Heart left ventricle (tissue), 16 donors: ENCODE measurements around the gene URGCP. TPM values are rescaled to one million over a fixed set of nuclear protein-coding genes. Genes with fewer than 3 reads are reported as not detected.

ENCODE experiments used
- ATAC-seq, 4 donors: fragments of 200-7000 bp; cut with Tn5 transposase; one replicate each; pipeline ENCODE4 v1.9.1; 2020 to 2022; ENCODE audit warnings: moderate library complexity in 4 of 4, mild to moderate bottlenecking in 3 of 4, moderate number of reproducible peaks in 1 of 4
- DNase-seq, 5 donors: peaks; one replicate each; pipeline ENCODE4 v3.0.0-alpha.2; 2020
- H3K27ac ChIP-seq, 12 donors: fragments of 200-600 bp; sonication (generic) in 4 of 12; one replicate each; pipeline versions ENCODE4 v1.5.0 to v1.8.0; 2016 to 2022; ENCODE audit warnings: mild to moderate bottlenecking in 2 of 12
- H3K27me3 ChIP-seq, 9 donors: fragments of 200-600 bp; sonication (generic) in 2 of 9; one replicate each; pipeline versions ENCODE4 v1.5.1 to v1.8.0; 2016 to 2022; ENCODE audit warnings: mild to moderate bottlenecking in 3 of 9
- H3K36me3 ChIP-seq, 9 donors: fragments of 200-600 bp; sonication (generic) in 2 of 9; one replicate each; pipeline versions ENCODE4 v1.5.0 to v1.8.0; 2018 to 2022; ENCODE audit warnings: mild to moderate bottlenecking in 2 of 9
- H3K4me1 ChIP-seq, 12 donors: fragments of 200-600 bp; sonication (generic) in 4 of 12; one replicate each; pipeline versions ENCODE4 v1.5.0 to v1.8.0; 2016 to 2022; ENCODE audit warnings: mild to moderate bottlenecking in 3 of 12
- H3K4me3 ChIP-seq, 12 donors: fragments of 200-600 bp; sonication (generic) in 4 of 12; one replicate each; pipeline versions ENCODE4 v1.5.0 to v1.8.0; 2017 to 2022; ENCODE audit warnings: mild to moderate bottlenecking in 9 of 12, moderate library complexity in 4 of 12
- H3K9me3 ChIP-seq, 12 donors: fragments of 200-600 bp; sonication (generic) in 4 of 12; one replicate each; pipeline versions ENCODE4 v1.5.0 to v1.8.0; 2016 to 2022; ENCODE audit warnings: mild to moderate bottlenecking in 1 of 12
- CTCF ChIP-seq, 12 donors: fragments of 200-600 bp; sonication (generic) in 4 of 12; IDR thresholded peaks; one replicate each; pipeline versions ENCODE4 v1.5.0 to v1.8.0; 2018 to 2022; ENCODE audit warnings: antibody characterized with exemption in 12 of 12, mild to moderate bottlenecking in 5 of 12
- POLR2A ChIP-seq, 2 donors: fragments of 450-650 bp; IDR thresholded peaks; one replicate each; pipeline ENCODE4 v1.6.1; 2017; ENCODE audit warnings: antibody characterized with exemption in 2 of 2, mild to moderate bottlenecking in 2 of 2, moderate library complexity in 2 of 2
- WGBS, 4 donors: extraction: QIAGEN DNeasy Blood & Tissue Kit in 2 of 4; methylation state at CpG; one replicate each; pipeline versions ENCODE4 v1.1.5 to v1.1.7; 2013 to 2018; 5-methylcytosine and 5-hydroxymethylcytosine counted together
- intact Hi-C, 10 donors: fragments of 100-400 bp; cut with DNase I; formaldehyde crosslinking; loops; one replicate each; pipeline versions ENCODE4 v1.11.1 to v1.14.2; 2022
- polyA plus RNA-seq, 2 donors: library from polyadenylated mRNA; stranded (reverse); fragments of 200-250 nt; gene quantifications; one replicate each; pipeline ENCODE4 v1.2.3, GENCODE V29; 2013
- total RNA-seq, 9 donors: library from RNA; depleted of rRNA in 2 of 9; stranded (reverse); fragments of >200 nt in 2 of 9; fragmentation: NEBNext Ultra II Directional in 3 of 9; extraction: Animal tissue kit (Norgen Biotek cat#: 25700) in 3 of 9; gene quantifications; one replicate each; pipeline versions ENCODE4 v1.1.0 to v1.2.4, GENCODE V29; 2016 to 2023
- donor health status: ischemic (EF 13 %, LVEDD 7.1; RV severe dilation, severe dysfunction).
- donor health status: healthy with polysubstance abuse.
- donor health status: DM: no; HTN: yes; CAD: no.
- donor health status: DM: no; HTN: no; CAD: no.
- donor health status: ischemic (EF 25% LVEDD 6.9; RV normal size, moderate dysfunction).
- donor health status: ischemic (EF 25% LVEDD 5.7; RV mildly dilated, moderate dysfunction).
- donor health status: healthy.
- donor health status: DM: yes; HTN: yes; CAD: no.
- donor health status: ischemic (EF 35%, LVEDD 5.7; RV mildly dilated, moderate dysfunction).
- donor health status: nonischemic (EF 11% LVEDD 7.7; RV severe dilation, severe dysfunction).
- donor health status: DM: yes; HTN: yes; CAD: no.
- donor health status: PGD.
- donor health status: ischemic (EF 29% LVEDD 5.4; RV normal size, mild dysfunction).
- donor health status: nonischemic (EF 23%, LVEDD 6.1; RV moderate dilation, normal function).

URGCP gene
- total and polyA plus RNA-seq, 11 donors: 23.6 to 43.7 (median 37.6) TPM

- ATAC-seq (peak in 1 of 4 donors; percentile 25), DNase-seq (no peak)
- Histone ChIP-seq H3K36me3 (peaks cover 0 to 41% (median 25%) of the 10 kb centered on the region in 9 donors), H3K9me3 (no peaks in the 10 kb centered on the region), H3K27ac (no peak overlapping the region), H3K4me3 (no peak overlapping the region), H3K4me1 (no peaks in the 10 kb centered on the region), H3K27me3 (no peaks in the 10 kb centered on the region)
- no peak for TF ChIP-seq POLR2A (IDR thresholded peaks at IDR 0.05)
- TF ChIP-seq CTCF (IDR thresholded peaks at IDR 0.05): peak in 1 of 12 donors; percentile 9
- WGBS, 4 donors: 68 to 83% (median 81%) methylated on average over 3 of the region's 3 CpGs
- intact Hi-C loops: no loop called here
Observed at GRCh38 chr7:43942997-43943396, 36.6 kb upstream of the URGCP start.

GRCh38 chr7:43942250-43942649, 35.9 kb upstream of the URGCP start:
- Histone ChIP-seq H3K4me1 (peaks cover 0 to 5% (median 0%) of the 10 kb centered on the region in 12 donors), H3K9me3 (no peaks in the 10 kb centered on the region), H3K27ac (no peak overlapping the region), H3K27me3 (no peaks in the 10 kb centered on the region), H3K4me3 (no peak overlapping the region), H3K36me3 (peaks cover 0 to 35% (median 21%) of the 10 kb centered on the region in 9 donors)
- DNase-seq: no peak
- 71 to 84% (median 76%) methylated on average over 3 of the region's 3 CpGs for WGBS, 4 donors
- TF ChIP-seq CTCF (IDR thresholded peaks at IDR 0.05) (no peak), POLR2A (IDR thresholded peaks at IDR 0.05) (no peak)
- intact Hi-C loops: no loop called here
- ATAC-seq: no peak

GRCh38 chr7:43938892-43939482, 32.6 kb upstream of the URGCP start:
- H3K9me3 ChIP-seq: no peaks in the 10 kb centered on the region
- H3K4me1 ChIP-seq: peaks cover 0 to 11% (median 0%) of the 10 kb centered on the region in 12 donors
- no peak overlapping the region for H3K27ac ChIP-seq
- ATAC-seq (peak in 1 of 4 donors; percentile 38), DNase-seq (no peak)
- H3K27me3 ChIP-seq: no peaks in the 10 kb centered on the region
- no peak for TF ChIP-seq CTCF (IDR thresholded peaks at IDR 0.05)
- TF ChIP-seq POLR2A (IDR thresholded peaks at IDR 0.05): no peak
- intact Hi-C loops: no loop called here
- H3K36me3 ChIP-seq: peaks cover 0 to 19% (median 11%) of the 10 kb centered on the region in 9 donors
- WGBS, 4 donors: 96 to 100% (median 98%) methylated on average over 4 of the region's 4 CpGs
- no peak overlapping the region for H3K4me3 ChIP-seq

GRCh38 chr7:43937444-43937843, 31.0 kb upstream of the URGCP start:
- no peak for ATAC-seq
- intact Hi-C loops: no loop called here
- DNase-seq: no peak
- Histone ChIP-seq H3K4me1 (peaks cover 0 to 11% (median 0%) of the 10 kb centered on the region in 12 donors), H3K27me3 (no peaks in the 10 kb centered on the region), H3K4me3 (no peak overlapping the region), H3K9me3 (no peaks in the 10 kb centered on the region), H3K27ac (no peak overlapping the region), H3K36me3 (peaks cover 0 to 4% (median 0%) of the 10 kb centered on the region in 9 donors)
- 59 to 73% (median 63%) methylated on average over 3 of the region's 3 CpGs for WGBS, 4 donors
- TF ChIP-seq CTCF (IDR thresholded peaks at IDR 0.05) (no peak), POLR2A (IDR thresholded peaks at IDR 0.05) (no peak)
